ENCODE measurements around the gene GPR158.

GPR158 gene

DNA sequence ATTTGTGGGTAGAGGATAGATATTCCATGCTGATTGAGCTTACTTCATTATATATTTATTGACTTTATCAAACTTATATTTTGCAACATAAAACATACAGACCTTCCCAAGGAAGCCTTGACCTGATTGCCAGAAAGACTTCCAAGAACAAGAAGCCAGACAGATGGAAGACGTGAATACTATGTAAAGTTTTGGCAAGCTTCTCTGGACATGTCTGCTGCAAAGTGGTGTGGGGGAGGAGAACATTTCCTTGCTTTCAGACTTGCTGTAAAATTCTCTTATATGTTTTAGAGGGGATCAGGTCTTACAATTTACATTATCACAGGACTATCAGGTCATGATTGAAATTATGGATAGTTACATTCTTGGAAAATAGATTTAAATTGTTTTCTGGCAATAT, 23.4 kb downstream of the GPR158 start:
- Histone ChIP-seq H3K9me3 (ENCODE audit: insufficient read depth, low read depth, low read length) (no peaks in the 10 kb centered on the region), H3K36me3 (ENCODE audit: insufficient read depth, low read length) (no peaks in the 10 kb centered on the region), H3K27me3 (ENCODE audit: insufficient read depth, low read length, poor library complexity, severe bottlenecking) (no peaks in the 10 kb centered on the region), H3F3A (ENCODE audit: low read depth) (no peaks in the 10 kb centered on the region), H3K9ac (ENCODE audit: low read depth, low read length, poor library complexity, severe bottlenecking) (no peak overlapping the region), H2AFZ (ENCODE audit: low read length) (no peak overlapping the region), H3K4me2 (ENCODE audit: low read depth, low read length, poor library complexity, severe bottlenecking) (no peak overlapping the region), H3K4me3 (ENCODE audit: low read length, poor library complexity, severe bottlenecking) (no peak overlapping the region), H3K79me2 (ENCODE audit: insufficient read depth, low read length) (no peaks in the 10 kb centered on the region), H4K20me1 (ENCODE audit: insufficient read depth, low read length, poor library complexity, severe bottlenecking) (no peaks in the 10 kb centered on the region), H3K4me1 (ENCODE audit: insufficient read depth, low read length, poor library complexity, severe bottlenecking) (no peaks in the 10 kb centered on the region), H3K9me2 (replicated peaks; ENCODE audit: low read depth, low read length) (no peaks in the 10 kb centered on the region)
- TF ChIP-seq, protein P1, sequence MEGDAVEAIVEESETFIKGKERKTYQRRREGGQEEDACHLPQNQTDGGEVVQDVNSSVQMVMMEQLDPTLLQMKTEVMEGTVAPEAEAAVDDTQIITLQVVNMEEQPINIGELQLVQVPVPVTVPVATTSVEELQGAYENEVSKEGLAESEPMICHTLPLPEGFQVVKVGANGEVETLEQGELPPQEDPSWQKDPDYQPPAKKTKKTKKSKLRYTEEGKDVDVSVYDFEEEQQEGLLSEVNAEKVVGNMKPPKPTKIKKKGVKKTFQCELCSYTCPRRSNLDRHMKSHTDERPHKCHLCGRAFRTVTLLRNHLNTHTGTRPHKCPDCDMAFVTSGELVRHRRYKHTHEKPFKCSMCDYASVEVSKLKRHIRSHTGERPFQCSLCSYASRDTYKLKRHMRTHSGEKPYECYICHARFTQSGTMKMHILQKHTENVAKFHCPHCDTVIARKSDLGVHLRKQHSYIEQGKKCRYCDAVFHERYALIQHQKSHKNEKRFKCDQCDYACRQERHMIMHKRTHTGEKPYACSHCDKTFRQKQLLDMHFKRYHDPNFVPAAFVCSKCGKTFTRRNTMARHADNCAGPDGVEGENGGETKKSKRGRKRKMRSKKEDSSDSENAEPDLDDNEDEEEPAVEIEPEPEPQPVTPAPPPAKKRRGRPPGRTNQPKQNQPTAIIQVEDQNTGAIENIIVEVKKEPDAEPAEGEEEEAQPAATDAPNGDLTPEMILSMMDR (conservative IDR thresholded peaks at IDR 0.05; ENCODE audit: low read length) = no peak
- TF ChIP-seq EZH2phosphoT487 (IDR thresholded peaks at IDR 0.05; ENCODE audit: borderline replicate concordance) = no peak

DNA sequence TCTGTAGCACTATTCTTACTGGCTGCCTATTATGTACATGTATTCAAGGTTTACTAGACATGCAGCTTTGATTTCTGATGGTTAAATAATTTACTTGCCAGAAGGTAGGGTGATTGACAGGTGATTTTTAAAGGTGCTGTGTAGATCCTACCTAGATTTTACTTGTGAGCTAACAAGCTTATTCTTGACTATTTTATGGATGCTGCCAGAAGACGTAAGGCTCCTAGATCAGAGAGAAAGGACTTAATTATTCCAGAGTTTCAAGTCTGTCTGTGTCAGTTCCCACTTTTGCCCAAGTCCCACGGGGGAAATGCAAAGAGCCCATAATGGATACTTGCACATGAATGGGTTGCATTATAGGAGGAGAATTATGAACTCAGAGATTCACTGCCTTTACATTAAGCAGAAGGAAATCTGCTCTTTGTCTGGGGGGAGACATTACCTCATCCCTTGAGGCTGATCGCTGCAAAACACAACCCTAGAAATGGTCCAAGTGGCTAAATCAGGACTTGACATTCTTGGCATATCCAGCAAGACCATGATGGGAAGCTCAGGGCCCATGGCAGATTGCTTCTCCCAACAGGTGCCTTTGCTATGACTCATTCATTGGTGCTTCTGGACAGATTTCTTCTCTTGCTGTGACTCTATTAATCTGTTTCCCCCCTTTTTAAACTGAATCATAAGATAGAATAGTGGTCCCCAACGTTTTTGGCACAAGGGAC, 32.1 kb downstream of the GPR158 start:
- no peak overlapping the region for H3K9ac ChIP-seq (ENCODE audit: low read depth, low read length, poor library complexity, severe bottlenecking)
- H3K9me2 ChIP-seq (replicated peaks; ENCODE audit: low read depth, low read length) = no peaks in the 10 kb centered on the region; the same call in 1 of the 2 replicates
- H3K4me1 ChIP-seq (ENCODE audit: insufficient read depth, low read length, poor library complexity, severe bottlenecking) = no peaks in the 10 kb centered on the region
- no peaks in the 10 kb centered on the region for H4K20me1 ChIP-seq (ENCODE audit: insufficient read depth, low read length, poor library complexity, severe bottlenecking)
- no peaks in the 10 kb centered on the region for H3F3A ChIP-seq (ENCODE audit: low read depth)
- no peaks in the 10 kb centered on the region for H3K79me2 ChIP-seq (ENCODE audit: insufficient read depth, low read length)
- H3K27me3 ChIP-seq (ENCODE audit: insufficient read depth, low read length, poor library complexity, severe bottlenecking) = no peaks in the 10 kb centered on the region
- H3K36me3 ChIP-seq (ENCODE audit: insufficient read depth, low read length) = no peaks in the 10 kb centered on the region
- TF ChIP-seq EZH2phosphoT487 (IDR thresholded peaks at IDR 0.05; ENCODE audit: borderline replicate concordance) = no peak
- TF ChIP-seq, protein P1 (conservative IDR thresholded peaks at IDR 0.05; ENCODE audit: low read length) = no peak
- H3K4me2 ChIP-seq (ENCODE audit: low read depth, low read length, poor library complexity, severe bottlenecking) = no peak overlapping the region
- H2AFZ ChIP-seq (ENCODE audit: low read length) = no peak overlapping the region
- no peaks in the 10 kb centered on the region for H3K9me3 ChIP-seq (ENCODE audit: insufficient read depth, low read depth, low read length)
- H3K4me3 ChIP-seq (ENCODE audit: low read length, poor library complexity, severe bottlenecking) = no peak overlapping the region

DNA sequence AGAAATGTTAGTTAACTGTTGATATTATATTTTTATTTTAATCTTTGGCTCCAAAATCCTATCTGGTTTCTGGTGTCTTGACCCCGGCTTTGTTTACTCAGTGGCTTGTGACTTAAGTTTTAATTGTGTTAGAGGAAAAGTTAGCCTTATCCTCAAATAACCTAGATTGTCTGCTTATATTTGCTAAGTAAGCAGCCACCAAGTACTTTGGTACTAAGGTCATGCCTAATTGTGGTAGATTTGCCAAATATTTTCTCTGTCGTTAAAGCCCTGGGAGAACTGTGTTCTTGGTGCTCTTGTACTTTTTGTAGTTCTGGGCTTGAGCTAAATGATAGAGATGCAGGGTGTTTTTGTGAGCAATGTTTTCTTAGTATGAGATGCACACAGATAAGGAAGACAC, 34.8 kb downstream of the GPR158 start:
- H4K20me1 ChIP-seq (ENCODE audit: insufficient read depth, low read length, poor library complexity, severe bottlenecking) = no peaks in the 10 kb centered on the region
- no peaks in the 10 kb centered on the region for H3K9me3 ChIP-seq (ENCODE audit: insufficient read depth, low read depth, low read length)
- H3K9ac ChIP-seq (ENCODE audit: low read depth, low read length, poor library complexity, severe bottlenecking) = no peak overlapping the region
- no peaks in the 10 kb centered on the region for H3K36me3 ChIP-seq (ENCODE audit: insufficient read depth, low read length)
- no peaks in the 10 kb centered on the region for H3K79me2 ChIP-seq (ENCODE audit: insufficient read depth, low read length)
- no peak overlapping the region for H3K4me2 ChIP-seq (ENCODE audit: low read depth, low read length, poor library complexity, severe bottlenecking)
- H3K9me2 ChIP-seq (replicated peaks; ENCODE audit: low read depth, low read length) = no peaks in the 10 kb centered on the region; the same call in 1 of the 2 replicates
- no peaks in the 10 kb centered on the region for H3K4me1 ChIP-seq (ENCODE audit: insufficient read depth, low read length, poor library complexity, severe bottlenecking)
- TF ChIP-seq EZH2phosphoT487 (IDR thresholded peaks at IDR 0.05; ENCODE audit: borderline replicate concordance) = no peak
- TF ChIP-seq, protein P1 (conservative IDR thresholded peaks at IDR 0.05; ENCODE audit: low read length) = no peak
- H3K27me3 ChIP-seq (ENCODE audit: insufficient read depth, low read length, poor library complexity, severe bottlenecking) = no peaks in the 10 kb centered on the region
- no peak overlapping the region for H2AFZ ChIP-seq (ENCODE audit: low read length)
- no peaks in the 10 kb centered on the region for H3F3A ChIP-seq (ENCODE audit: low read depth)
- H3K4me3 ChIP-seq (ENCODE audit: low read length, poor library complexity, severe bottlenecking) = no peak overlapping the region
